Measurements from ENCODE around the gene PFDN2.

Gene PFDN2

DNA sequence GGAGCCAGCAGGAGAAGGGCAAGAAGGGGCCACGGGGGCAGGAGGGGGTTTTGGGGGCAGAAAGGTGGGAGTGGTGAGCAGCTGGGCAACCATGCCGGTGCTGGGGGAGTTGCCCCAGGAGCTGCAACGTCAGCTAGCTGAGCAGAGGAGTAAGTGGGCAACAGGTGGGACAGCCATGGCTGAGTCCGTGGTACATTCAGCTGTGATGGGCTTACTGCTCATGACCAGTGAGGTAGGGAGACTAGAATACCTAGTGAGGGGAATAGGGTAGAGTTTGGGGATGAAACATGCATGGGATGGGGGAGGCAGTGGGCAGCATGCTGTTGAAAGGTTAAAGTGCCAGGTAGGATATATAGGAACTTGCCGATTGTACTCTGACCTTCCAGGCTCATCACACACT lies 43.8 kb upstream of the PFDN2 start:
- no peak overlapping the region for H3K18ac ChIP-seq (ENCODE audit: low read depth in 1 of 2, low read length in 2 of 2)
- H2BK12ac ChIP-seq (ENCODE audit: low read length in 2 of 2): no peak overlapping the region
- H4K8ac ChIP-seq (ENCODE audit: low read length): no peak overlapping the region
- H3K4me1 ChIP-seq (ENCODE audit: control insufficient read depth, insufficient read depth, low read depth, low read length): peaks cover 23% of the 10 kb centered on the region
- no peaks in the 10 kb centered on the region for H3K9me3 ChIP-seq (ENCODE audit: control insufficient read depth, low read length)
- H2BK15ac ChIP-seq (ENCODE audit: low read depth, poor library complexity, severe bottlenecking): no peak overlapping the region
- H2AFZ ChIP-seq (ENCODE audit: low read depth, low read length): no peak overlapping the region
- H4K91ac ChIP-seq (ENCODE audit: low read length): no peak overlapping the region
- H3K9ac ChIP-seq (ENCODE audit: low read length): no peak overlapping the region
- H3K79me1 ChIP-seq (replicated peaks; ENCODE audit: low read length, poor library complexity, severe bottlenecking): peaks cover 34% of the 10 kb centered on the region
- no peak overlapping the region for H2BK5ac ChIP-seq (ENCODE audit: low read depth, low read length, poor library complexity, severe bottlenecking)
- no peak overlapping the region for H2AK5ac ChIP-seq (ENCODE audit: low read length, severe bottlenecking)
- no peak overlapping the region for H2BK120ac ChIP-seq (ENCODE audit: low read depth, low read length)
- no peak overlapping the region for H3K4me3 ChIP-seq (ENCODE audit: insufficient read depth in 1 of 2, low read depth in 1 of 2, low read length in 2 of 2)
- H3K36me3 ChIP-seq (ENCODE audit: control insufficient read depth in 1 of 2, insufficient read depth in 2 of 2, low read depth in 1 of 2, low read length in 2 of 2): peaks cover 49 to 63% of the 10 kb centered on the region in 2 experiments
- no peak for DNase-seq
- H3K27ac ChIP-seq (ENCODE audit: low read length, poor library complexity, severe bottlenecking): no peak overlapping the region
- H3K23ac ChIP-seq (ENCODE audit: low read length in 2 of 2): no peak overlapping the region
- 97% methylated on average over 4 of the region's 5 CpGs for WGBS
- no peaks in the 10 kb centered on the region for H3K27me3 ChIP-seq (ENCODE audit: control insufficient read depth in 1 of 2, insufficient read depth in 1 of 2, low read length in 2 of 2)
- H3K4me2 ChIP-seq (ENCODE audit: low read length, poor library complexity, severe bottlenecking): no peak overlapping the region
- H3K4ac ChIP-seq (ENCODE audit: low read depth in 1 of 2, low read length in 2 of 2): no peak overlapping the region
- H3K14ac ChIP-seq (ENCODE audit: low read length in 2 of 2): no peak overlapping the region

DNA sequence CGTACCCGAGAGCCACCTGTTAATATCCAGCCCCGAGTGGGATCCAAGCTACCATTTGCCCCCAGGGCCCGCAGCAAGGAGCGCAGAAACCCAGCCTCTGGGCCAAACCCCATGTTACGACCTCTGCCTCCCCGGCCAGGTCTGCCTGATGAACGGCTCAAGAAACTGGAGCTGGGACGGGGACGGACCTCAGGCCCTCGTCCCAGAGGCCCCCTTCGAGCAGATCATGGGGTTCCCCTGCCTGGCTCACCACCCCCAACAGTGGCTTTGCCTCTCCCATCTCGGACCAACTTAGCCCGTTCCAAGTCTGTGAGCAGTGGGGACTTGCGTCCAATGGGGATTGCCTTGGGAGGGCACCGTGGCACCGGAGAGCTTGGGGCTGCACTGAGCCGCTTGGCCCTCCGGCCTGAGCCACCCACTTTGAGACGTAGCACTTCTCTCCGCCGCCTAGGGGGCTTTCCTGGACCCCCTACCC lies 42.9 kb upstream of the PFDN2 start:
- Histone ChIP-seq H3K4ac (ENCODE audit: low read depth in 1 of 2, low read length in 2 of 2) (no peak overlapping the region), H2AFZ (ENCODE audit: low read depth, low read length) (no peak overlapping the region), H3K27me3 (ENCODE audit: control insufficient read depth in 1 of 2, insufficient read depth in 1 of 2, low read length in 2 of 2) (no peaks in the 10 kb centered on the region), H3K9ac (ENCODE audit: low read length) (peak overlapping the region; percentile 91), H3K14ac (ENCODE audit: low read length in 2 of 2) (no peak overlapping the region), H3K36me3 (ENCODE audit: control insufficient read depth in 1 of 2, insufficient read depth in 2 of 2, low read depth in 1 of 2, low read length in 2 of 2) (peaks cover 49 to 63% of the 10 kb centered on the region in 2 experiments), H3K4me2 (ENCODE audit: low read length, poor library complexity, severe bottlenecking) (no peak overlapping the region), H3K18ac (ENCODE audit: low read depth in 1 of 2, low read length in 2 of 2) (no peak overlapping the region), H4K91ac (ENCODE audit: low read length) (peak overlapping the region; percentile 18), H2BK15ac (ENCODE audit: low read depth, poor library complexity, severe bottlenecking) (no peak overlapping the region), H2AK5ac (ENCODE audit: low read length, severe bottlenecking) (no peak overlapping the region), H3K4me3 (ENCODE audit: insufficient read depth in 1 of 2, low read depth in 1 of 2, low read length in 2 of 2) (no peak overlapping the region), H4K8ac (ENCODE audit: low read length) (no peak overlapping the region), H3K23ac (ENCODE audit: low read length in 2 of 2) (no peak overlapping the region), H3K9me3 (ENCODE audit: control insufficient read depth, low read length) (no peaks in the 10 kb centered on the region), H2BK5ac (ENCODE audit: low read depth, low read length, poor library complexity, severe bottlenecking) (no peak overlapping the region), H3K4me1 (ENCODE audit: control insufficient read depth, insufficient read depth, low read depth, low read length) (peaks cover 22% of the 10 kb centered on the region), H2BK120ac (ENCODE audit: low read depth, low read length) (no peak overlapping the region), H3K27ac (ENCODE audit: low read length, poor library complexity, severe bottlenecking) (no peak overlapping the region), H2BK12ac (ENCODE audit: low read length in 2 of 2) (no peak overlapping the region), H3K79me1 (replicated peaks; ENCODE audit: low read length, poor library complexity, severe bottlenecking) (peaks cover 37% of the 10 kb centered on the region)
- no peak for DNase-seq
- WGBS: 97% methylated on average over 22 of the region's 22 CpGs

DNA sequence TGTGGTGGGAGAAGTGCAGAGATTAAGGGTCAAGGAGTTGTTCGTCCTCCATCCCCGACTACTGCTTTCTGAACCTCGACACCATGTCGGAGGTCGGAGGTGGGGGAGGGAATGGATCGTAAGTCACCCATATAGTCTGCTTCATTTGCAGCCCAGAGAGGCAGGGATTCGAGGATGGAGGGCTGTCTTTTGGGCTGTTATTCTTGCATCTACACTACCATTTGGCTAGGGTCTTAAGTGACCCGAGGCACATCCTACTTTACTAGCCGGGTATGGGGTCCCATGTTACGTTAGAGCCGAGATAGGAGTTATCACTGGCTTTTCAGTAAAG lies 42.0 kb upstream of the PFDN2 start:
- Histone ChIP-seq H2BK12ac (ENCODE audit: low read length in 2 of 2) (no peak overlapping the region), H2BK5ac (ENCODE audit: low read depth, low read length, poor library complexity, severe bottlenecking) (no peak overlapping the region), H3K23ac (ENCODE audit: low read length in 2 of 2) (peak overlapping the region in 1 of 2 experiments; percentile 40), H3K9ac (ENCODE audit: low read length) (peak overlapping the region; percentile 91), H2BK15ac (ENCODE audit: low read depth, poor library complexity, severe bottlenecking) (no peak overlapping the region), H3K79me1 (replicated peaks; ENCODE audit: low read length, poor library complexity, severe bottlenecking) (peaks cover 44% of the 10 kb centered on the region), H2AK5ac (ENCODE audit: low read length, severe bottlenecking) (no peak overlapping the region), H3K4ac (ENCODE audit: low read depth in 1 of 2, low read length in 2 of 2) (peak overlapping the region; percentile 57 to 83), H4K91ac (ENCODE audit: low read length) (no peak overlapping the region), H3K36me3 (ENCODE audit: control insufficient read depth in 1 of 2, insufficient read depth in 2 of 2, low read depth in 1 of 2, low read length in 2 of 2) (peaks cover 47 to 60% of the 10 kb centered on the region in 2 experiments), H3K4me3 (ENCODE audit: insufficient read depth in 1 of 2, low read depth in 1 of 2, low read length in 2 of 2) (peak overlapping the region; percentile 84 to 92), H3K27me3 (ENCODE audit: control insufficient read depth in 1 of 2, insufficient read depth in 1 of 2, low read length in 2 of 2) (no peaks in the 10 kb centered on the region), H2BK120ac (ENCODE audit: low read depth, low read length) (peak overlapping the region; percentile 74), H3K4me1 (ENCODE audit: control insufficient read depth, insufficient read depth, low read depth, low read length) (peaks cover 22% of the 10 kb centered on the region), H3K4me2 (ENCODE audit: low read length, poor library complexity, severe bottlenecking) (peak overlapping the region; percentile 76), H3K14ac (ENCODE audit: low read length in 2 of 2) (peak overlapping the region; percentile 35 to 87), H2AFZ (ENCODE audit: low read depth, low read length) (peak overlapping the region; percentile 64), H3K9me3 (ENCODE audit: control insufficient read depth, low read length) (no peaks in the 10 kb centered on the region), H3K18ac (ENCODE audit: low read depth in 1 of 2, low read length in 2 of 2) (peak overlapping the region; percentile 63 to 93), H4K8ac (ENCODE audit: low read length) (peak overlapping the region; percentile 96), H3K27ac (ENCODE audit: low read length, poor library complexity, severe bottlenecking) (no peak overlapping the region)
- no peak for DNase-seq
- WGBS: 11% methylated on average over 9 of the region's 11 CpGs

DNA sequence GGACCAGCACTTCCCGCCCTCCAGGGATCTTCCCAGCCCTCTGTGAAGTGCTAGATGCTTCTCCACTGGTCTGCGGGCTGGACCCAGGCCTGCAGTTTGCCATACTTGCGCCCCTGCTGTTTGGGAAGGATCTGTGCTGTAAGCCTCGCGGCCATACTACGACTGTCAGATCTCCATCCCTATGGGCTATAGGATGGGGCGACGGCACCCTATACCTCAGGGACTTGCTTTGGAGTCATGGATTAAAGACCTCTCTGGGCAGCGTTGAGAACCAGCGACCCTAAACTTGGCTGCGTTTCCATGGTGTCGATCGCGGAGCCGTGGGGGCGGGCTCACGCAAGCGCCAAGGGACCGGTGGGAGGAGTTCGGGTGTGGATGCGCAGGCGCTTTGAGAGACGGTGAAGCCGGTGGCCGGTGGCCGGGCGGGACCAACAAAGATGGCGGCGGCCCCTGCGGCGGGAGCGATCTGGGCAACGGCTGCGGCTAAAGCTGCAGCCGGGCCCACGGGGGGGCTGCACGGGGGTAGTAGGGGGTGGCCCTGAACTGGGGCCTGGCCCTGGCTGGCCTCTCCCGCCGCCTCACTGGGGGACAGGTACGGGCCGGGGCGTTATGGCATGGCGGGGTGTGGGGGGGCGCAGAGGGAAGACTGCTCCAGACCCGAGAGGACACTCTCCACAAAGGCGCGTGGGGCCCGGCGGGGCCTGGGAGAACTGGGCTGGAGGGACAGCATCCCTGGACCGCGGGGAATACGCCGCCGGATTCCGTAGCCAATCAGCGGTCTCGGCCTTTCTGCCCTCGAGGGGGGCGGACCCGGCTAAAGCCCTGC lies 41.5 kb upstream of the PFDN2 start, which contains the start of gene USP21:
USP21 (plus strand) TSS at position 414 of the 826 bp plus-strand sequence. CDS start 1,141 bp downstream, outside the sequence.
- no peak within 1 kb of the TSS for H2BK12ac ChIP-seq (ENCODE audit: low read length in 2 of 2)
- DNase-seq: peak; percentile 92
- peak within 1 kb of the TSS; percentile 64 for H2AFZ ChIP-seq (ENCODE audit: low read depth, low read length)
- peak within 1 kb of the TSS; percentile 97 for H4K91ac ChIP-seq (ENCODE audit: low read length)
- peak within 1 kb of the TSS; percentile 8 for H2AK5ac ChIP-seq (ENCODE audit: low read length, severe bottlenecking)
- peak within 1 kb of the TSS in 1 of 2 experiments; percentile 40 for H3K23ac ChIP-seq (ENCODE audit: low read length in 2 of 2)
- peaks cover 43 to 55% of the 10 kb centered on the region in 2 experiments for H3K36me3 ChIP-seq (ENCODE audit: control insufficient read depth in 1 of 2, insufficient read depth in 2 of 2, low read depth in 1 of 2, low read length in 2 of 2)
- peak within 1 kb of the TSS; percentile 96 for H4K8ac ChIP-seq (ENCODE audit: low read length)
- H3K4me3 ChIP-seq (ENCODE audit: insufficient read depth in 1 of 2, low read depth in 1 of 2, low read length in 2 of 2): peak within 1 kb of the TSS; percentile 84 to 92
- H3K9ac ChIP-seq (ENCODE audit: low read length): peak within 1 kb of the TSS; percentile 91
- no peaks in the 10 kb centered on the region for H3K27me3 ChIP-seq (ENCODE audit: control insufficient read depth in 1 of 2, insufficient read depth in 1 of 2, low read length in 2 of 2)
- H3K79me1 ChIP-seq (replicated peaks; ENCODE audit: low read length, poor library complexity, severe bottlenecking): peaks cover 44% of the 10 kb centered on the region
- H3K4me1 ChIP-seq (ENCODE audit: control insufficient read depth, insufficient read depth, low read depth, low read length): peaks cover 23% of the 10 kb centered on the region
- H3K4me2 ChIP-seq (ENCODE audit: low read length, poor library complexity, severe bottlenecking): peak within 1 kb of the TSS; percentile 83
- H3K27ac ChIP-seq (ENCODE audit: low read length, poor library complexity, severe bottlenecking): peak within 1 kb of the TSS; percentile 45
- H2BK5ac ChIP-seq (ENCODE audit: low read depth, low read length, poor library complexity, severe bottlenecking): no peak within 1 kb of the TSS
- no peaks in the 10 kb centered on the region for H3K9me3 ChIP-seq (ENCODE audit: control insufficient read depth, low read length)
- H3K18ac ChIP-seq (ENCODE audit: low read depth in 1 of 2, low read length in 2 of 2): peak within 1 kb of the TSS; percentile 63 to 93
- H2BK120ac ChIP-seq (ENCODE audit: low read depth, low read length): peak within 1 kb of the TSS; percentile 74
- WGBS: 2% methylated on average over 59 of the region's 60 CpGs
- H3K4ac ChIP-seq (ENCODE audit: low read depth in 1 of 2, low read length in 2 of 2): peak within 1 kb of the TSS; percentile 57 to 83
- peak within 1 kb of the TSS; percentile 86 for H2BK15ac ChIP-seq (ENCODE audit: low read depth, poor library complexity, severe bottlenecking)
- peak within 1 kb of the TSS; percentile 35 to 87 for H3K14ac ChIP-seq (ENCODE audit: low read length in 2 of 2)

Measured in mesenchymal stem cell (in vitro differentiated cells and primary cell).